HCT116 (cell line): ENCODE results near the gene NCSTN.

ENCODE experiments used
- CEBPB ChIP-seq: IDR thresholded peaks from 2 replicates; pipeline ENCODE4 v1.6.1; 2012; ENCODE audit warnings: low read depth
- EZH2 ChIP-seq: fragments of 200-600 bp; sonication (generic); IDR thresholded peaks from 2 replicates; pipeline ENCODE4 v1.6.1; 2017; ENCODE audit warnings: antibody characterized with exemption, mixed run types
- POLR2A ChIP-seq: IDR thresholded peaks from 2 replicates; pipeline ENCODE4 v1.7.0; 2011; ENCODE audit warnings: borderline replicate concordance; ENCODE audit not compliant: insufficient read depth, insufficient read length; ENCODE audit errors: extremely low read depth
- POLR2AphosphoS5 ChIP-seq: IDR thresholded peaks from 2 replicates; pipeline ENCODE4 v1.6.1; 2011; ENCODE audit warnings: mild to moderate bottlenecking, low read depth, low read length, moderate library complexity
- RAD21 ChIP-seq: IDR thresholded peaks from 2 replicates; pipeline ENCODE4 v1.6.1; 2012; ENCODE audit warnings: low read depth, mild to moderate bottlenecking
- TF ChIP-seq, protein P1 (sequence below), 3 experiments: fragments of 200-600 bp in 1 of 3; sonication (generic) in 1 of 3; IDR thresholded peaks in 2 of 3; conservative IDR thresholded peaks in 1 of 3; 2 replicates each; pipeline ENCODE4 v1.5.1; 2012 to 2017; ENCODE audit warnings: low read depth in 2 of 3, low read length in 2 of 3, antibody characterized with exemption in 1 of 3, borderline replicate concordance in 1 of 3, control low read depth in 1 of 3, mild to moderate bottlenecking in 1 of 3, mixed read lengths in 1 of 3, mixed run types in 1 of 3, moderate library complexity in 1 of 3; ENCODE audit not compliant: insufficient read depth in 1 of 3

DNA sequence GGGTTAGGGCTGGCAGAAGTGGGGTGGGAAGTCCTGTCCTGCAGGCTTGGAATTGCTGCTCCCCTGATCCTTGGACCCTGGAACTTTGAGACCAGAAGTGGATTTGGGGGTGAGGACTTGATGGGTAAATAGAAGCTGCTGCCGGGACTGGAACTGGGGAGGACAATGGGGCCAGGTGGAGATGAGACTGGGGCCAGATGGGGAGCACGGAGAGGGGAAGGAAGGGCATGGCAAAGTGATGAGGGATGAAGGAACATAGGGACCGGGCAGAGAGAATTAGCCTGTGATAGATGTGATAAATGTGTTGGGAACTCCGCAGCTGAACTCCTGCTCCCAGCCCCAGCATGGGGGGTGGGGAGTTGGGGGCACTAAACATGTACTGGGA, 24.3 kb downstream of the NCSTN start:
- TF ChIP-seq, protein P1, sequence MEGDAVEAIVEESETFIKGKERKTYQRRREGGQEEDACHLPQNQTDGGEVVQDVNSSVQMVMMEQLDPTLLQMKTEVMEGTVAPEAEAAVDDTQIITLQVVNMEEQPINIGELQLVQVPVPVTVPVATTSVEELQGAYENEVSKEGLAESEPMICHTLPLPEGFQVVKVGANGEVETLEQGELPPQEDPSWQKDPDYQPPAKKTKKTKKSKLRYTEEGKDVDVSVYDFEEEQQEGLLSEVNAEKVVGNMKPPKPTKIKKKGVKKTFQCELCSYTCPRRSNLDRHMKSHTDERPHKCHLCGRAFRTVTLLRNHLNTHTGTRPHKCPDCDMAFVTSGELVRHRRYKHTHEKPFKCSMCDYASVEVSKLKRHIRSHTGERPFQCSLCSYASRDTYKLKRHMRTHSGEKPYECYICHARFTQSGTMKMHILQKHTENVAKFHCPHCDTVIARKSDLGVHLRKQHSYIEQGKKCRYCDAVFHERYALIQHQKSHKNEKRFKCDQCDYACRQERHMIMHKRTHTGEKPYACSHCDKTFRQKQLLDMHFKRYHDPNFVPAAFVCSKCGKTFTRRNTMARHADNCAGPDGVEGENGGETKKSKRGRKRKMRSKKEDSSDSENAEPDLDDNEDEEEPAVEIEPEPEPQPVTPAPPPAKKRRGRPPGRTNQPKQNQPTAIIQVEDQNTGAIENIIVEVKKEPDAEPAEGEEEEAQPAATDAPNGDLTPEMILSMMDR (IDR thresholded peaks at IDR 0.05 in 2 of 3, conservative IDR thresholded peaks at IDR 0.05 in 1 of 3; ENCODE audit: borderline replicate concordance in 1 of 3, insufficient read depth in 1 of 3, low read depth in 2 of 3, low read length in 2 of 3) = no peak
- TF ChIP-seq CEBPB = no peak
- no peak for TF ChIP-seq POLR2AphosphoS5
- TF ChIP-seq POLR2A = no peak
- TF ChIP-seq EZH2 = no peak
- no peak for TF ChIP-seq RAD21
